CD14-positive monocyte (primary cell): ENCODE measurements around the gene PCOLCE2. TPM values are rescaled to one million over a fixed set of nuclear protein-coding genes. Genes with fewer than 3 reads are reported as not detected.

Experiments
- DNase-seq, 3 donors: peaks; one replicate each; pipeline ENCODE4 v3.0.0-alpha.2; 2011 to 2022
- H2AFZ ChIP-seq: 2 replicates; pipeline ENCODE4 v1.6.0; 2012; ENCODE audit warnings: mild to moderate bottlenecking, low read depth, low read length, inconsistent platforms; ENCODE audit not compliant: insufficient read depth, poor library complexity, severe bottlenecking
- H3K27ac ChIP-seq, 2 donors: 1 replicate in 1 of 2; 2 replicates in 1 of 2; pipeline ENCODE4 v1.5.1; 2012 to 2013; ENCODE audit warnings: low read length in 2 of 2, control low read depth in 1 of 2, inconsistent platforms in 1 of 2, low read depth in 1 of 2, mild to moderate bottlenecking in 1 of 2
- H3K27me3 ChIP-seq, 2 donors: one replicate each; pipeline versions ENCODE4 v1.6.0 to v1.6.1; 2011 to 2013; ENCODE audit warnings: low read length in 2 of 2; ENCODE audit not compliant: control insufficient read depth in 2 of 2, insufficient read depth in 2 of 2
- H3K36me3 ChIP-seq, 2 donors: replicated peaks in 1 of 2; 1 replicate in 1 of 2; 2 replicates in 1 of 2; pipeline versions ENCODE4 v1.5.1 to v1.6.1; 2012 to 2013; ENCODE audit warnings: low read length in 2 of 2, control low read depth in 1 of 2, inconsistent platforms in 1 of 2, mild to moderate bottlenecking in 1 of 2; ENCODE audit not compliant: insufficient read depth in 2 of 2, control insufficient read depth in 1 of 2
- H3K4me1 ChIP-seq, 2 donors: 1 replicate in 1 of 2; 2 replicates in 1 of 2; pipeline versions ENCODE4 v1.5.1 to v1.6.1; 2012 to 2013; ENCODE audit warnings: low read length in 2 of 2, control low read depth in 1 of 2, inconsistent platforms in 1 of 2, mild to moderate bottlenecking in 1 of 2, moderate library complexity in 1 of 2; ENCODE audit not compliant: insufficient read depth in 2 of 2, control insufficient read depth in 1 of 2
- H3K4me2 ChIP-seq: replicated peaks from 2 replicates; pipeline ENCODE3; 2012; ENCODE audit warnings: low read length, moderate library complexity, mild to moderate bottlenecking; ENCODE audit not compliant: poor library complexity, severe bottlenecking; ENCODE audit errors: extremely low read depth
- H3K4me3 ChIP-seq, 3 experiments: fragments of 200-600 bp in 1 of 3; sonication (generic) in 1 of 3; replicated peaks in 1 of 3; 1 replicate in 2 of 3; 2 replicates in 1 of 3; pipeline ENCODE4 v1.5.1; 2011 to 2013; ENCODE audit warnings: low read length in 3 of 3, mild to moderate bottlenecking in 3 of 3, control low read depth in 2 of 3, low read depth in 2 of 3, inconsistent platforms in 1 of 3, moderate library complexity in 1 of 3
- H3K79me2 ChIP-seq: 2 replicates; pipeline ENCODE4 v1.6.0; 2012; ENCODE audit warnings: mild to moderate bottlenecking, control low read depth, inconsistent platforms, low read length, moderate library complexity; ENCODE audit not compliant: insufficient read depth
- H3K9ac ChIP-seq: 2 replicates; pipeline ENCODE4 v1.6.0; 2017; ENCODE audit warnings: low read length, mild to moderate bottlenecking; ENCODE audit not compliant: insufficient read depth, poor library complexity, severe bottlenecking
- H3K9me3 ChIP-seq, 2 donors: replicated peaks in 1 of 2; 1 replicate in 1 of 2; 2 replicates in 1 of 2; pipeline versions ENCODE4 v1.5.1 to v1.6.1; 2012 to 2013; ENCODE audit warnings: low read length in 2 of 2, control low read depth in 1 of 2; ENCODE audit not compliant: control insufficient read depth in 1 of 2, insufficient read depth in 1 of 2
- H4K20me1 ChIP-seq: 2 replicates; pipeline ENCODE4 v1.6.0; 2012; ENCODE audit warnings: mild to moderate bottlenecking, low read length, control low read depth, moderate library complexity; ENCODE audit not compliant: insufficient read depth
- H3K27ac Mint-ChIP-seq, 7 donors: one replicate each; pipeline ENCODE4 v1.8.0; 2020; ENCODE audit warnings: mild to moderate bottlenecking in 7 of 7, mixed read lengths in 7 of 7, moderate library complexity in 6 of 7, inconsistent platforms in 2 of 7
- H3K27me3 Mint-ChIP-seq, 3 donors: one replicate each; pipeline ENCODE4 v1.8.0; 2021 to 2022; ENCODE audit warnings: low read depth in 3 of 3, mild to moderate bottlenecking in 3 of 3, mixed read lengths in 3 of 3, moderate library complexity in 3 of 3, inconsistent platforms in 1 of 3
- H3K36me3 Mint-ChIP-seq, 2 donors: one replicate each; pipeline ENCODE4 v1.8.0; 2020; ENCODE audit warnings: mixed read lengths in 2 of 2, inconsistent platforms in 1 of 2, mild to moderate bottlenecking in 1 of 2
- H3K4me1 Mint-ChIP-seq: one replicate; pipeline ENCODE4 v1.8.0; 2020; ENCODE audit warnings: mild to moderate bottlenecking, mixed read lengths
- H3K4me3 Mint-ChIP-seq, 2 donors: one replicate each; pipeline ENCODE4 v1.8.0; 2020; ENCODE audit warnings: mild to moderate bottlenecking in 2 of 2, mixed read lengths in 2 of 2, moderate library complexity in 1 of 2
- H3K9me3 Mint-ChIP-seq, 7 donors: one replicate each; pipeline ENCODE4 v1.8.0; 2020 to 2022; ENCODE audit warnings: mixed read lengths in 7 of 7, mild to moderate bottlenecking in 6 of 7, moderate library complexity in 6 of 7, inconsistent platforms in 2 of 7
- WGBS: methylation state at CpG from one replicate; pipeline ENCODE4 v1.1.5; 2013; ENCODE audit warnings: missing lambda C conversion rate; ENCODE audit not compliant: insufficient coverage; 5-methylcytosine and 5-hydroxymethylcytosine counted together
- intact Hi-C, 2 donors: fragments of 100-400 bp; cut with micrococcal nuclease; formaldehyde crosslinking; loops; one replicate each; pipeline versions ENCODE4 v1.15.0 to v1.15.1; 2023
- polyA plus RNA-seq, 3 donors: library from polyadenylated mRNA; depleted of rRNA in 1 of 3; unstranded in 2 of 3; stranded (reverse) in 1 of 3; fragments of 300-500 nt in 2 of 3; fragments of >200 nt in 1 of 3; fragmentation: Illumina TruSeq in 2 of 3; gene quantifications; 1 replicate in 2 of 3; 2 replicates in 1 of 3; pipeline ENCODE4 v1.2.3, GENCODE V29; 2012 to 2021
- TF ChIP-seq, protein P1 (sequence below): fragments of 200-600 bp; IDR thresholded peaks from one replicate; pipeline ENCODE4 v1.8.0; 2022; ENCODE audit warnings: antibody characterized with exemption, mild to moderate bottlenecking

The PCOLCE2 gene
- polyA plus RNA-seq, 3 donors, result not detected

DNA sequence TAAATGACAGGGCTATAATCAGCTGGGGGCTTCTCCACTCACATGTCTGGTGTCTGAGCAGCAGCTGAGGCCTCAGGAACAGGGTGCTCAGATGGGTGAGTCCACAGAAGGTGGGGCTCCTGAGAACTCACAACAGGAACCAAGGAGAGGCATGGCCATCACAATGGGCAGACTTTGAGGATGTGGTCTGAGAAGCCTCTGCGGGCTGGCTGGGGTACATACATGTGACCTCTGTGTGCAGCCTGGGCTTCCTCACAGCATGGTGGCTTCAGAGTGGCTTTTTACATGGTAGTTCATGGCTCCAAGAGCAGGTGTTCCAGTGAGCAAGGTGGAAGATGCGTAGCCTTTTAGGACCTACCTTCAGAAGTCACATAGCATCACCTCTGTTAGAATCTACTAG lies 106.3 kb downstream of the PCOLCE2 start:
- Histone ChIP-seq H3K79me2 (no peaks in the 10 kb centered on the region), H3K27ac (no peak overlapping the region), H3K4me2 (no peak overlapping the region), H3K4me3 (no peak overlapping the region), H3K36me3 (no peaks in the 10 kb centered on the region), H3K27me3 (no peaks in the 10 kb centered on the region), H3K9ac (no peak overlapping the region), H2AFZ (no peak overlapping the region), H4K20me1 (no peaks in the 10 kb centered on the region), H3K9me3 (peaks cover 0 to 4% of the 10 kb centered on the region in 2 donors), H3K4me1 (no peaks in the 10 kb centered on the region)
- Mint-ChIP-seq H3K27ac (no peak overlapping the region), H3K4me3 (no peak overlapping the region), H3K27me3 (no peaks in the 10 kb centered on the region), H3K9me3 (peaks cover 0 to 4% (median 0%) of the 10 kb centered on the region in 7 donors), H3K36me3 (no peaks in the 10 kb centered on the region), H3K4me1 (no peaks in the 10 kb centered on the region)
- DNase-seq, result no peak
- TF ChIP-seq, protein P1, sequence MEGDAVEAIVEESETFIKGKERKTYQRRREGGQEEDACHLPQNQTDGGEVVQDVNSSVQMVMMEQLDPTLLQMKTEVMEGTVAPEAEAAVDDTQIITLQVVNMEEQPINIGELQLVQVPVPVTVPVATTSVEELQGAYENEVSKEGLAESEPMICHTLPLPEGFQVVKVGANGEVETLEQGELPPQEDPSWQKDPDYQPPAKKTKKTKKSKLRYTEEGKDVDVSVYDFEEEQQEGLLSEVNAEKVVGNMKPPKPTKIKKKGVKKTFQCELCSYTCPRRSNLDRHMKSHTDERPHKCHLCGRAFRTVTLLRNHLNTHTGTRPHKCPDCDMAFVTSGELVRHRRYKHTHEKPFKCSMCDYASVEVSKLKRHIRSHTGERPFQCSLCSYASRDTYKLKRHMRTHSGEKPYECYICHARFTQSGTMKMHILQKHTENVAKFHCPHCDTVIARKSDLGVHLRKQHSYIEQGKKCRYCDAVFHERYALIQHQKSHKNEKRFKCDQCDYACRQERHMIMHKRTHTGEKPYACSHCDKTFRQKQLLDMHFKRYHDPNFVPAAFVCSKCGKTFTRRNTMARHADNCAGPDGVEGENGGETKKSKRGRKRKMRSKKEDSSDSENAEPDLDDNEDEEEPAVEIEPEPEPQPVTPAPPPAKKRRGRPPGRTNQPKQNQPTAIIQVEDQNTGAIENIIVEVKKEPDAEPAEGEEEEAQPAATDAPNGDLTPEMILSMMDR, result no peak
- 86% methylated on average over 1 of the region's 2 CpGs for WGBS
- intact Hi-C loops, result no loop called here

DNA sequence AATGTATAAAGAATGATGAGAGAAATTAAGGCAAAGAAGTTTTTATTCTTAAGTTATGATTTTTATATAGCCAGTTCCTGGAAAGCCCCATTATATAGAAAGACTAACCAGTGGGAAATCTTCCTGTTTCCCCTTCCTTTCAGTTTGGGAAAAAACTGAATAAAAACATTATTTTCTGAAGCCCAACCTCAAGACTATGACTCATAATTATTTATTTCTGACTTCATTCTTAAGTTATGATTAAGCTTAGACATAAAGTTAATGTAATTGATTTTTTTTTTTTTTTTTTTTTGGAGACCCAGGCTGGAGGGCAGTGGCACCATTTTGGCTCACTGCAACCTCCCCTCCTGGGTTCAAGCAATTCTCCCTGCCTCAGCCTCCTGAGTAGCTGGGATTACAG lies 109.3 kb downstream of the PCOLCE2 start:
- Mint-ChIP-seq H3K4me3 (no peak overlapping the region), H3K4me1 (no peaks in the 10 kb centered on the region), H3K9me3 (peaks cover 0 to 4% (median 0%) of the 10 kb centered on the region in 7 donors), H3K36me3 (no peaks in the 10 kb centered on the region), H3K27me3 (no peaks in the 10 kb centered on the region), H3K27ac (no peak overlapping the region)
- Histone ChIP-seq H4K20me1 (no peaks in the 10 kb centered on the region), H3K9me3 (peaks cover 0 to 4% of the 10 kb centered on the region in 2 donors), H3K36me3 (no peaks in the 10 kb centered on the region), H3K27ac (no peak overlapping the region), H3K4me3 (no peak overlapping the region), H3K9ac (no peak overlapping the region), H2AFZ (no peak overlapping the region), H3K4me2 (no peak overlapping the region), H3K79me2 (no peaks in the 10 kb centered on the region), H3K27me3 (no peaks in the 10 kb centered on the region), H3K4me1 (no peaks in the 10 kb centered on the region)
- intact Hi-C loops, result no loop called here
- TF ChIP-seq, protein P1, result no peak
- no peak for DNase-seq
